Tibial nerve (tissue), 4 donors: ENCODE data around the gene MMS22L. TPM values are rescaled to one million over a fixed set of nuclear protein-coding genes. Genes with fewer than 3 reads are reported as not detected.

Source experiments
- DNase-seq, 2 donors: peaks; one replicate each; pipeline ENCODE4 v3.0.0-alpha.2; 2019; ENCODE audit warnings: low spot score in 2 of 2
- H3K27ac ChIP-seq, 4 donors: fragments of 200-600 bp; sonication (generic) in 3 of 4; one replicate each; pipeline ENCODE4 v1.5.1; 2017 to 2019; ENCODE audit warnings: mild to moderate bottlenecking in 1 of 4
- H3K27me3 ChIP-seq, 2 donors: fragments of 200-600 bp; sonication (generic) in 1 of 2; one replicate each; pipeline versions ENCODE4 v1.5.1 to v1.6.0; 2017 to 2019
- H3K36me3 ChIP-seq, 3 donors: fragments of 200-600 bp; sonication (generic); one replicate each; pipeline ENCODE4 v1.5.1; 2018 to 2019
- H3K4me1 ChIP-seq, 4 donors: fragments of 200-600 bp; sonication (generic) in 3 of 4; one replicate each; pipeline ENCODE4 v1.5.1; 2017 to 2019
- H3K4me3 ChIP-seq, 4 donors: fragments of 200-600 bp; sonication (generic) in 3 of 4; one replicate each; pipeline ENCODE4 v1.5.1; 2017 to 2019; ENCODE audit warnings: mild to moderate bottlenecking in 1 of 4, moderate library complexity in 1 of 4
- H3K9me3 ChIP-seq, 4 donors: fragments of 200-600 bp; sonication (generic) in 3 of 4; one replicate each; pipeline ENCODE4 v1.5.1; 2017 to 2019
- CTCF ChIP-seq, 5 experiments: fragments of 200-600 bp in 3 of 5; fragments of 450-650 bp in 2 of 5; sonication (generic) in 3 of 5; IDR thresholded peaks; one replicate each; pipeline ENCODE4 v1.5.1; 2016 to 2019; ENCODE audit warnings: antibody characterized with exemption in 5 of 5, mild to moderate bottlenecking in 3 of 5, moderate library complexity in 2 of 5
- EP300 ChIP-seq, 2 donors: sonication (generic); formaldehyde crosslinking; IDR thresholded peaks; one replicate each; pipeline ENCODE4 v1.6.1; 2017; ENCODE audit warnings: antibody characterized with exemption in 2 of 2, mild to moderate bottlenecking in 1 of 2
- POLR2A ChIP-seq, 2 donors: fragments of 450-650 bp; IDR thresholded peaks; one replicate each; pipeline ENCODE4 v1.6.1; 2017; ENCODE audit warnings: antibody characterized with exemption in 2 of 2, mild to moderate bottlenecking in 2 of 2, moderate library complexity in 2 of 2
- WGBS, 2 donors: methylation state at CpG; one replicate each; pipeline ENCODE4 v1.1.5; 2018; 5-methylcytosine and 5-hydroxymethylcytosine counted together
- total RNA-seq, 4 donors: library from RNA; depleted of rRNA; stranded (reverse); fragments of >200 nt; gene quantifications; one replicate each; pipeline ENCODE4 v1.1.0, GENCODE V29; 2016

The MMS22L gene
- total RNA-seq, 4 donors from 2014 or later: 7.3 to 10.9 (median 8.4) TPM

GRCh38 chr6:97292671-97293070 is 9.7 kb upstream of the MMS22L start:
- H3K4me3 ChIP-seq: no peak overlapping the region
- 7 to 16% methylated on average over 1 of the region's 1 CpG for WGBS, 2 donors
- DNase-seq: no peak
- TF ChIP-seq EP300 (IDR thresholded peaks at IDR 0.05) (no peak), POLR2A (IDR thresholded peaks at IDR 0.05) (no peak), CTCF (IDR thresholded peaks at IDR 0.05) (no peak)
- no peaks in the 10 kb centered on the region for H3K4me1 ChIP-seq
- H3K36me3 ChIP-seq: no peaks in the 10 kb centered on the region
- H3K27ac ChIP-seq: no peak overlapping the region
- H3K27me3 ChIP-seq: no peaks in the 10 kb centered on the region
- no peaks in the 10 kb centered on the region for H3K9me3 ChIP-seq

- H3K27ac ChIP-seq: no peak overlapping the region
- 77 to 84% methylated on average over 4 of the region's 4 CpGs for WGBS, 2 donors
- H3K4me3 ChIP-seq: no peak overlapping the region
- no peaks in the 10 kb centered on the region for H3K36me3 ChIP-seq
- H3K27me3 ChIP-seq: no peaks in the 10 kb centered on the region
- H3K4me1 ChIP-seq: no peaks in the 10 kb centered on the region
- TF ChIP-seq POLR2A (IDR thresholded peaks at IDR 0.05): no peak
- TF ChIP-seq CTCF (IDR thresholded peaks at IDR 0.05): no peak
- no peak for TF ChIP-seq EP300 (IDR thresholded peaks at IDR 0.05)
- no peak for DNase-seq
- no peaks in the 10 kb centered on the region for H3K9me3 ChIP-seq
Measured at GRCh38 chr6:97291896-97292295, 8.9 kb upstream of the MMS22L start.

- no peaks in the 10 kb centered on the region for H3K36me3 ChIP-seq
- H3K4me3 ChIP-seq: no peak overlapping the region
- DNase-seq: no peak
- H3K4me1 ChIP-seq: no peaks in the 10 kb centered on the region
- no peaks in the 10 kb centered on the region for H3K27me3 ChIP-seq
- TF ChIP-seq CTCF (IDR thresholded peaks at IDR 0.05) (no peak), EP300 (IDR thresholded peaks at IDR 0.05) (no peak), POLR2A (IDR thresholded peaks at IDR 0.05) (no peak)
- no peak overlapping the region for H3K27ac ChIP-seq
- no peaks in the 10 kb centered on the region for H3K9me3 ChIP-seq
- 85 to 87% methylated on average over 4 of the region's 4 CpGs for WGBS, 2 donors
Measured at GRCh38 chr6:97289332-97289731, 6.3 kb upstream of the MMS22L start.

GRCh38 chr6:97288188-97288587 is 5.2 kb upstream of the MMS22L start:
- no peak for TF ChIP-seq CTCF (IDR thresholded peaks at IDR 0.05)
- TF ChIP-seq EP300 (IDR thresholded peaks at IDR 0.05): no peak
- TF ChIP-seq POLR2A (IDR thresholded peaks at IDR 0.05): no peak
- no peaks in the 10 kb centered on the region for H3K27me3 ChIP-seq
- H3K4me3 ChIP-seq: no peak overlapping the region
- peaks cover 0 to 4% (median 0%) of the 10 kb centered on the region in 4 donors for H3K4me1 ChIP-seq
- H3K27ac ChIP-seq: no peak overlapping the region
- no peaks in the 10 kb centered on the region for H3K9me3 ChIP-seq
- DNase-seq: no peak
- no peaks in the 10 kb centered on the region for H3K36me3 ChIP-seq

- Histone ChIP-seq H3K9me3 (no peaks in the 10 kb centered on the region), H3K27me3 (no peaks in the 10 kb centered on the region), H3K27ac (peak overlapping the region in 2 of 4 donors; percentile 66 to 78), H3K4me3 (peak overlapping the region; percentile 41 to 97 (median 81)), H3K4me1 (peaks cover 0 to 13% (median 4%) of the 10 kb centered on the region in 4 donors), H3K36me3 (peaks cover 0 to 20% (median 0%) of the 10 kb centered on the region in 3 donors)
- 3 to 4% methylated on average over 11 to 13 of the region's 13 CpGs for WGBS, 2 donors
- TF ChIP-seq CTCF (IDR thresholded peaks at IDR 0.05) (no peak), POLR2A (IDR thresholded peaks at IDR 0.05) (no peak), EP300 (IDR thresholded peaks at IDR 0.05) (no peak)
- no peak for DNase-seq
Measured at GRCh38 chr6:97282238-97282725, 734 bp downstream of the MMS22L start.
